Stomach smooth muscle (tissue), 2 donors: ENCODE data around the gene HOXC12.

Experiments
- H3K27ac ChIP-seq: one replicate; pipeline ENCODE4 v1.7.0; 2013; ENCODE audit warnings: mild to moderate bottlenecking, low read length, inconsistent platforms
- H3K27me3 ChIP-seq, 2 donors: one replicate each; pipeline ENCODE4 v1.7.0; 2013; ENCODE audit warnings: low read length in 2 of 2; ENCODE audit not compliant: insufficient read depth in 2 of 2, control insufficient read depth in 1 of 2
- H3K36me3 ChIP-seq, 2 donors: one replicate each; pipeline ENCODE4 v1.7.0; 2013; ENCODE audit warnings: low read length in 2 of 2; ENCODE audit not compliant: control insufficient read depth in 2 of 2, insufficient read depth in 2 of 2
- H3K4me1 ChIP-seq: one replicate; pipeline ENCODE4 v1.7.0; 2013; ENCODE audit warnings: low read length; ENCODE audit not compliant: control insufficient read depth, insufficient read depth
- H3K4me3 ChIP-seq, 2 donors: one replicate each; pipeline ENCODE4 v1.7.0; 2013; ENCODE audit warnings: low read length in 2 of 2
- H3K9ac ChIP-seq, 2 donors: one replicate each; pipeline ENCODE4 v1.7.0; 2013; ENCODE audit warnings: low read length in 2 of 2, mild to moderate bottlenecking in 1 of 2
- H3K9me3 ChIP-seq, 2 donors: one replicate each; pipeline ENCODE4 v1.7.0; 2013; ENCODE audit warnings: low read length in 2 of 2; ENCODE audit not compliant: control insufficient read depth in 2 of 2
- donor health status: healthy.
- donor health status: Pancreatic carcinoma.

HOXC12 gene

GRCh38 chr12:53959314-53959713, 4.6 kb downstream of the HOXC12 start:
- H3K36me3 ChIP-seq = no peaks in the 10 kb centered on the region
- H3K4me3 ChIP-seq = no peak overlapping the region
- no peak overlapping the region for H3K9ac ChIP-seq
- H3K27ac ChIP-seq = no peak overlapping the region
- no peaks in the 10 kb centered on the region for H3K9me3 ChIP-seq
- peaks cover 8% of the 10 kb centered on the region for H3K4me1 ChIP-seq
- peaks cover 91 to 98% of the 10 kb centered on the region in 2 donors for H3K27me3 ChIP-seq

GRCh38 chr12:53960187-53961024, 5.7 kb downstream of the HOXC12 start:
- H3K27ac ChIP-seq = no peak overlapping the region
- H3K27me3 ChIP-seq = peaks cover 93 to 98% of the 10 kb centered on the region in 2 donors
- H3K9ac ChIP-seq = no peak overlapping the region
- peaks cover 8% of the 10 kb centered on the region for H3K4me1 ChIP-seq
- no peaks in the 10 kb centered on the region for H3K36me3 ChIP-seq
- peaks cover 0 to 2% of the 10 kb centered on the region in 2 donors for H3K9me3 ChIP-seq
- no peak overlapping the region for H3K4me3 ChIP-seq

- H3K36me3 ChIP-seq = no peaks in the 10 kb centered on the region
- peaks cover 92 to 98% of the 10 kb centered on the region in 2 donors for H3K27me3 ChIP-seq
- no peak overlapping the region for H3K9ac ChIP-seq
- no peak overlapping the region for H3K4me3 ChIP-seq
- peaks cover 8% of the 10 kb centered on the region for H3K4me1 ChIP-seq
- no peak overlapping the region for H3K27ac ChIP-seq
- H3K9me3 ChIP-seq = peaks cover 0 to 2% of the 10 kb centered on the region in 2 donors
Observed at GRCh38 chr12:53961025-53961761, 6.5 kb downstream of the HOXC12 start.

GRCh38 chr12:53963005-53963404, 8.3 kb downstream of the HOXC12 start:
- peaks cover 9% of the 10 kb centered on the region for H3K4me1 ChIP-seq
- peaks cover 92 to 98% of the 10 kb centered on the region in 2 donors for H3K27me3 ChIP-seq

GRCh38 chr12:53963434-53964314, 9.0 kb downstream of the HOXC12 start:
- Histone ChIP-seq H3K4me1 (peaks cover 9% of the 10 kb centered on the region), H3K4me3 (no peak overlapping the region), H3K9ac (no peak overlapping the region), H3K27ac (no peak overlapping the region), H3K27me3 (peaks cover 92 to 98% of the 10 kb centered on the region in 2 donors), H3K9me3 (peaks cover 0 to 2% of the 10 kb centered on the region in 2 donors), H3K36me3 (no peaks in the 10 kb centered on the region)

More at GRCh38 chr12:53963005-53963404, 8.3 kb downstream of the HOXC12 start:
- Histone ChIP-seq H3K27ac (no peak overlapping the region), H3K4me3 (no peak overlapping the region), H3K9ac (no peak overlapping the region), H3K9me3 (peaks cover 0 to 2% of the 10 kb centered on the region in 2 donors), H3K36me3 (no peaks in the 10 kb centered on the region)

DNA sequence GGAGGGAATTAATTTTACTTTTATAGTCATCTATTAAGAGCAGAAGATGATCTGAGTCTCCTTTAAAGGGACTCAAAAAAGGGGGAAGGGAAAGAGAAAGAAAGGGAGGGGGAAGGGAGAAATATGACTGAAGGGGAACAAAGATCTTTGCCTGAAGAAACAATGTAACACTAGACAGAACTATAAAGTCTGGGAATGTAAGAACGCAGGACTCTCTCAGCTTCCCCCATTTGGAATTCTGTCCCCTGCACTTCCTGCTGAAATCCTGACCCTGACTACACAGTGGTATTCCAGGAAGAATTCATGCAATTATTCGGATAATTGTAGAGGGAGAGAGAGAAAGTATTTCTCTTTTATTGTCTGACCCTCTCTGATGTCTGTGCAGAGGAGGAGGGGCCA, 9.6 kb downstream of the HOXC12 start:
- H3K4me3 ChIP-seq = no peak overlapping the region
- H3K4me1 ChIP-seq = peaks cover 9% of the 10 kb centered on the region
- no peak overlapping the region for H3K27ac ChIP-seq
- peaks cover 94 to 100% of the 10 kb centered on the region in 2 donors for H3K27me3 ChIP-seq
- H3K9ac ChIP-seq = no peak overlapping the region
- no peaks in the 10 kb centered on the region for H3K36me3 ChIP-seq
- H3K9me3 ChIP-seq = peaks cover 0 to 2% of the 10 kb centered on the region in 2 donors

DNA sequence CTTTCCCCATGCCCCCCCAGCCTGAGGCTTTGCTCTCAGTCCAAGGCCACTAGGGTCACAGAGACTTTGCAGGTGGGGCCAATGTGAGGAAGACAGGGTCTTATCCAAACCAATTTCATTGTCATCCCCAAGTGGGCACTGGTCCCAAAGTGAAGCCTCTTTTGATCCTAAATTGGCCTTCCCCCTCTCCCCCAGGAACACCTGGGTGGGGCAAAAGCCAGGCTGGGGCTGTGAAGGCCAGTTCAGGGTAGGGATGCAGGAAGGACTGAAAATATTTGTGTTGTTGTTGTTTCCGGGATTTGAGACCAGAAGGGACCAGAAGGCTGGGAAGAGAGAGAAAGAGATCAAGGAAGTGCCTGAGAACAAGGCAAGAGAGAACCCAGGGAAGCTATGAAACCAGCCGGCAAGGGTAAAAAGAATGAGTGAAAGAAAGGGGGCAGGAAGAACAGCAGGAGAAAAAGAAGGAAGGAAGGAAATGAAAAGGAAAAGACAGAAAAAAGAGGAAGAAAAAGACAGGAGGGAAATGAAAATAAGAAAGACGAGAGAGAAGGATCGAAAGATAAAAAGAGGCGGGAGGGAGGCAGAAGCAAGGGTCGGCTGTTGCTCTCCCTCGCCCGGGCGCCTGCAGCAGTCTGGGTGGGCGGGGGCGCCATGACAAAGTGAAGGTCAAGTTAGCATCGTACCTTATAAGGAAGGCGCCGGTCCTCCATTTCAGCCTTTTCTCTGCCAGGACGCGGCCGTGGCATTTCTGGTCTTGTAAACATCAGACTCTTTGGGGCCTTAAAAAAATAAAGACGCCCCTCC, 10.8 kb downstream of the HOXC12 start:
- peaks cover 0 to 2% of the 10 kb centered on the region in 2 donors for H3K9me3 ChIP-seq
- no peak overlapping the region for H3K4me3 ChIP-seq
- H3K9ac ChIP-seq = no peak overlapping the region
- H3K27ac ChIP-seq = no peak overlapping the region
- H3K27me3 ChIP-seq = peaks cover 96 to 100% of the 10 kb centered on the region in 2 donors
- H3K4me1 ChIP-seq = peaks cover 9% of the 10 kb centered on the region
- H3K36me3 ChIP-seq = no peaks in the 10 kb centered on the region

- no peak overlapping the region for H3K27ac ChIP-seq
- H3K36me3 ChIP-seq = no peaks in the 10 kb centered on the region
- peaks cover 96 to 100% of the 10 kb centered on the region in 2 donors for H3K27me3 ChIP-seq
- peaks cover 7% of the 10 kb centered on the region for H3K4me1 ChIP-seq
- H3K9ac ChIP-seq = no peak overlapping the region
- H3K4me3 ChIP-seq = no peak overlapping the region
- peaks cover 0 to 2% of the 10 kb centered on the region in 2 donors for H3K9me3 ChIP-seq
Observed at GRCh38 chr12:53966085-53966384, 11.3 kb downstream of the HOXC12 start.

GRCh38 chr12:53966385-53967133, 11.9 kb downstream of the HOXC12 start:
- peaks cover 0 to 2% of the 10 kb centered on the region in 2 donors for H3K9me3 ChIP-seq
- no peak overlapping the region for H3K27ac ChIP-seq
- H3K4me3 ChIP-seq = peak overlapping the region in 1 of 2 donors; percentile 15
- H3K9ac ChIP-seq = no peak overlapping the region
- no peaks in the 10 kb centered on the region for H3K36me3 ChIP-seq
- H3K27me3 ChIP-seq = peaks cover 96 to 100% of the 10 kb centered on the region in 2 donors
- peaks cover 6% of the 10 kb centered on the region for H3K4me1 ChIP-seq
